ENCODE measurements around the gene CYTIP.

CYTIP gene

DNA sequence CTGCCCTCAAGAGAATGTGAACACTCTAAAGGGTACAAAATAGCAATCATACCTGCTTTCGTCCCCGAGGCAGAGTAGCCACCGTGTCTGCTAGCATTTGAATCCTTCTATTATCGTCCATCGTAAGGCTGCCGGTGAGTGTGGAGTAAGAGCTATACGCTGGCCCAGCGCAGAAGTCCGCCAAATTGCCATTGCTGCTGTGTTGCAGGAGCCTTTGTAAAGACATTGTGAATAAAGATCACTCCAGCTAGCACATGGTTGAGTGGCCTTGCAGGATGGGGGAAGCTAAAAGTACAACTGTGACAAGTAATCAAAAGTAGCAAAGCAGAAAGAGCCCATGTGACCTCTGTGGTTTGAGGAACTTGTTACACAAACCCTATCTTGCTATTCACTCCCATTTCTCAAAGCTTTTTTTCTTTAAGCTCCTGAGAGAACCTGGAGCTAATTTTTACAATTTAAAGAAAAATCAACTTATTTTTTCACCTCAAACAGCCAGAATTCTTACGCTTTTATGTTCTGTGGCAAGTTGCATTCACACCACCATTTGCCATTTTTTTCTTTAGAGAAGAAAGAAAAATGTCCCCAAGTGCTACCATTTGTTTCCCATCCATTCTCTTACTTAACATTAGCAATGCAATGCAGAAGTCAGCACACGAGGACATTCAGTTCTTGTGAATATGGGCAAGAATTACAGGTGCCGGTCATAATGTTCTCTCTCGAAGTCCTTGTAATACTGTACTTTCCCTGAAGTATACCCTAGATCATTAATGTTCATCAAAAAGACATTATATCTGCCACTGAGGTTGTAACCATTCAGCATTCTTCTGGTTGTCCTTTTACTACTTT lies at the start of gene CYTIP:
CYTIP (minus strand) TSS at position 295 of the 846 bp plus-strand sequence; CDS start at position 226, 69 bp downstream.
- FAIRE-seq = no peak

DNA sequence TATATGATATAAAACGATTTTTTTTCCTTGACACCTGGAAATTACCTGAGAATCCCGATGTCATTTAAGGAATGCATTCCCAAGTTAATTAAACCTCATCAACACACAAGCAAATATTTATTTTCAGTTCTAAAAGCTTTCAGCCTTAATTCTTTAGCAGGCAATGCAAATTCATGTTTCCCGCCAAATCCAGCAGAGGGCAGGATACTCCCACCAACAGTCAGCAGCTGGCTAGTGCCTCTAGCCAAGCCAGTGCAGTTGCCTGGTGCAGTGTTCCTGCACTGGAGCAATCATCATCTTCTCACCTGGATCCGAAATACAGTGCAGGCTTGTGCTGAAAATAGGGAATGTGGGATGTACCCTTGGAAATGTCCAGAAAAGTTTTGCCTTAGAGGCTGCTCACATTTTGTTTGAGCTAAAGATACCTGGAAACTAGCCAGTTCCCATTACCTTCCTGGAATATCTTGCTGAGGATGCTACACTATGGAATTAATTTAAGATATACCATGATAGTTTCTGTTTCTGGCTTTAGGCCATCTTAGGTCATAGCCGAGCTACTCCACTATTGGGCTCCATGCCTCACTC lies 48.4 kb upstream of the CYTIP start:
- no peak for FAIRE-seq

DNA sequence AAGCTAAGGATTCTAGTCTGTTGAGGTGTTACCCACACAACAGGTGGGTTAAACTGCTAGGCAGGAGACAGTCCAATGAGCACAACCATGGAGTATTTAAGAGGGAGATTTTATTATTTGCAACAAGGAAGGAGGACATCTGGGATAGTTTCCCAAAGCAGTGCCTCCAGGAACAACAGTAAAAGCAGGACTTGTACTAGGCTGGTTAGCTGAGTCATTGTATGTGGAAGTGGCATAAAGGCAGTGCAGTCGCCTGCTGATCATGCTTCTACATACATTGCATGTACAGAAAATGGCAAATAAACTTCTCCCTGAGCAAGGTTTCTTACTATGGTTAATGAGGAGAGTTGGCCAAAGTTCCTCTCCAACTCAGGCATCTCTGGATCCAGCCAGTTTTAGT lies 46.1 kb upstream of the CYTIP start:
- FAIRE-seq = no peak

DNA sequence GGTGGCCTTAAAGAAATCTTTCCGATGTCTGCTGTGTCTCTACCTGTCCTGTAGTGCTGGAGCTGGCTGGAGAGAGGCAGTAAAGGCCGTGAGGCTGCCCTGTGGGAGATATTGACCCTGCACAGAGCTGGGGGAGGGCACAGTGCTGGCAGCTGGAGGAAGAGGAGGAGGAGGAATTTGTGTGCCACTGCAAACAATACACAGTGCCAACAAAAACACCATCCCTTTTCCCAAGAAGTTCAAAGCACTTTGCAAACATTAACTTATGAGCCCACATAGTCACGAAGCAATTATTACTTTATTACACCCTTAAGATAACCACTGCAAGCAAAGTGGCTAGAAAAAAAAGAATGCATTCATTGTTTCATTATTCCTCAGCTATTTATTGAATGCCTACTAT lies 45.0 kb upstream of the CYTIP start:
- no peak for FAIRE-seq

DNA sequence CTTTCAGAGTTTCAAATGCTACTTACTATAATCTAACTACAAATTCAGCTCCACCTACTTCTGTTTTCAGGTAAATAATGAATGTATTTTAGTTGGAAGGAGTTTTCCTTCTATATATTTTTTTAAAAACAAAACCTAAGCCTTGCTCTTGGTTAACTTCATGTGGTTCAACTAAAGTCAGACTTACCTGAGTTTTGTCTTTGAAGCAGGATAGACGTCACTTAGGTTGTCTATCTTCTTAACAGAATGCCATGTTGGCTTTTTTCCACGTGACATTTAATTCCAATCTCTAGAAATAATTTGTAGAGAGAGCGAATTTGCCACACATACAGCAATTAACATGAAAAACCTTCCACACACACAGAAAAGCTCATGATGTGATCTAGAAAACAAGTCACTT lies 43.9 kb upstream of the CYTIP start:
- no peak for FAIRE-seq

DNA sequence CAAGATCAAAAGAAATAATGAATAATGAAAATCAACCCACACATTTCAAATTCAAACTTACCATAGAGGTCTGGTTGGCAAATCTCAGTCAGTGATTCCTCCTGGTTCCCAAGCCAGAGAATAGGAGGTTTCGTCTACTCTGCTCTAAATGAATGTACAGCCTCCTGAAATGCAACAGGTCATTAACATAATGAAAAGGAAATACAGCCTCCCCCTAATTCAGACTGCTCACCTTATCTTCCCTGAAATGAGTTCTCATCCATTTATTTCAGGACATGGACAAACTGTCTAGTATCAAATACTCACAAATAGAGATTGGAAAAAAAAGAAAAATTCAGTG lies 43.4 kb upstream of the CYTIP start:
- FAIRE-seq = no peak

DNA sequence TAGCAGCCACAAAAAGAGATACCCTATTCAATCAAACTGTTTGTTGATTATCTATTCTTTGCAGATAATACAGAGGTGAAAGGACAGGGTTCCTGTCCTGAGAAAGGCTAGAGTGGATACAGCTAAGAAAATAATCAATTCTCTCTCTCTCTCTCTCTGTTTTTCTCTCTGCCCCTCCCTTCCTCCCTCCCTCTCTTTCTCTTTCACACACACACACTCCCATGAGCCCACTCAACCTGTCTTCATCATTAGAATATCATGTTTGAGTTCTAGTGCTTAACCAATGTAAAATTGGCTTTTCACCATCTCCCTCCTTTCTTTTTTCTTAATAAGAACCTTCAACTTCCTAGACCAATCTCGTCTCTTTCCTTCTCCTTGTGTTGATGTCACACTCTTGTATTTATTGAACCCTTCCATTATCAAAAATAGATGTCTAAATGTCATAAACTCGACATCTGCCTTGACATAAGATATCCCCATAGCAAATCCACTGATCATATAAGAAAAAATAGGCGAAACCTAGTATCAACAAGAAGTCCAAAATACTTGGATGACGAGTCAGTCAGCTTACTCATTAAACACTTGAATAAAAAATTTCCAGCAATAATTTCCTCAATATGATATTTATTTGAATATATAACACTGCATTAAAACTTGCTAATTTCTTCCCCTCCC lies 42.8 kb upstream of the CYTIP start:
- FAIRE-seq = no peak

DNA sequence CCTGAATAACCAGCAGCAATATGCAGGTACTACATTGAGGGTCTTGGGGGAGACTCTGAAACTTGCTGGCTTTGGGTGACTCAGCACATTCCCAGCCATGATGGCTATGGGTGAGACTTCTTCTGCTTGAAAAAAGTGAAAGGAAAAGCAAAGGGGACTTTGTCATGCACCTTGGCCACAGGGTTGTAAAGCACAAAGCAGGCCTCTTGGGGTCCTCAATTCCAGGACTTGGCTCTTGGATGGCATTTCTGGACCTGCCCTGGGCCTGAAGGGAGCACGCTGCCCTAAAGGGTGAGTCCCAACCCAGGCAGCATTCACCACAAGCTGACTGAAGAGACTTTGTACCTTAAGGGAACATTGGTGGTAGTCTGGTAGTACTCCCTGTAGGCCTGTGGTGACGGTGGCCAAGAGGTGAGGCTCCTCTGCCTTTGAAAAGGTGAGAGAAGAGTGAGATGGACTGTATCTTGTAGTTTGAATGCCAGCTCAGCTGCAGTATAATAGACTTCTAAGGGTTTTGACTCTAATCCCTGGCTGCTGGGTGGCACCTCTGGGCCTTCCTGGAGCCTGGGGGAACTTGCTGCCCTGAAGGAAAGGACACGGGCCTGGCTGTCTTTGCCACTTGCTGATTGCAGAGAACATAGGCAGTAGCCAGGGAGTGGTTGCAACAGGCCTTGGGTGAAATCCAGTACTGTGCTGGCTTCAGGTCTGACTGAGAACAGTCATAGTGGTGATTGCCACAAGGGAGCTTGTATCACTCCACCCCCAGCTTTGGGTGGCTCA lies 36.5 kb upstream of the CYTIP start:
- no peak for FAIRE-seq

DNA sequence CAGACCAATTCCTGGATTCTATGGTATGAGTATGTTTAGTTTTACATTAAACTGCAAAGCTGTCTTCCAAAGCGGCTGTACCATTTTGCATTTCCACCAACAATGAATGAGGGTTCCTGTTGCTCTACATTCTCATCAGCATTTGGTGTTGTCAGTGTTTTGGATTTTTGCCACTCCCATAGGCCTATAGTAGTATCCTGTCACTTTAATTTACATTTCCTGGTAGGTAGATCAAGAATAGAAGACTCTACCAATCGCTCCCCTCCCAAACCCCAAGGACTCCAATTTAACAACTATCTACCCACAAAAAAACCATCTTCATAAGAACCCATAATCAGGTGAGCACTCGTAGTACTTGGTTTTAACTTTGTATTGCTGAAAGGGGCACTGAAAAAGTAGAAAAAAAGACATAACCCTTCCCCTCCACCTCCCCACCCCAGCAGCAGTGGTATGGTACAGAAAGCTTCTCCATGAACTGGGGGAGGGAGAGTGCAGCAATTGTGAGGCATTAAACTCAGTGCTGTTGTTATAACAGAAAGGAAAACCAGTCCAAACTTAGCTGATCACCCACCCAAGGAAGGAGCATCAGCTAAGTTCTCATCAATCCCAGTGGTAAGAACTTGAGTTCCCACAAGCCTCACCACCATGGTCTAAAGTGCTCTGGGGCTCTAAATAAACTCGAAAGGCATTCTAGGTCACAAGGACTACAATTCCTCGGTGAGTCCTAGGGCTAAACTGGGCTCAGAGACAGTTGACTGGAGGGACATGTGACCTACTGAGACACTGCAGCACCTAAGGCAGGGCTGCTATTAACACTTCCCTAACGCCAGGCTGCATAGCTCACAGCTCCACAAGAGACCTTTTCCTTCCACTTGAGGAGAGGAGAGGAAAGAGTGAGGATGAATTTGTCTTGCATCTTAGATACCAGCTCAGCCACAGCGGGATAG lies 35.5 kb upstream of the CYTIP start:
- no peak for FAIRE-seq

DNA sequence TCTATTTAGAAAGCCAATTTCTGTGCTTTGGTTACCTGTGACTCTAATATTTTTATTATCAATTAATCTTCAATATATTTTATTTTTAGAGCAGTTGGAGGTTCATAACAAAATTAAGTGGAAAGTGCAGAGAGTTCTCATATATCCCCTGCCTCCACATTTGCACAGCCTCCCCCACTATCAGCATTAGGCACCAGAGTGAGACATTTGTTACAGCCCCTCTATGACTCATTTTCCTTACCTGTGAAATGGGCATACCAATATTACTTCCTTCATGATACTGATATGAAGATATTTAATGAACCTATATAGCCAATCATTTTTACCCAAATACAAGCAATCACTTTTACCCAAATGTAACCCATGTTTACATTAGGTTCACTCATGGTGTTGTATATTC lies 34.0 kb upstream of the CYTIP start:
- FAIRE-seq = no peak

DNA sequence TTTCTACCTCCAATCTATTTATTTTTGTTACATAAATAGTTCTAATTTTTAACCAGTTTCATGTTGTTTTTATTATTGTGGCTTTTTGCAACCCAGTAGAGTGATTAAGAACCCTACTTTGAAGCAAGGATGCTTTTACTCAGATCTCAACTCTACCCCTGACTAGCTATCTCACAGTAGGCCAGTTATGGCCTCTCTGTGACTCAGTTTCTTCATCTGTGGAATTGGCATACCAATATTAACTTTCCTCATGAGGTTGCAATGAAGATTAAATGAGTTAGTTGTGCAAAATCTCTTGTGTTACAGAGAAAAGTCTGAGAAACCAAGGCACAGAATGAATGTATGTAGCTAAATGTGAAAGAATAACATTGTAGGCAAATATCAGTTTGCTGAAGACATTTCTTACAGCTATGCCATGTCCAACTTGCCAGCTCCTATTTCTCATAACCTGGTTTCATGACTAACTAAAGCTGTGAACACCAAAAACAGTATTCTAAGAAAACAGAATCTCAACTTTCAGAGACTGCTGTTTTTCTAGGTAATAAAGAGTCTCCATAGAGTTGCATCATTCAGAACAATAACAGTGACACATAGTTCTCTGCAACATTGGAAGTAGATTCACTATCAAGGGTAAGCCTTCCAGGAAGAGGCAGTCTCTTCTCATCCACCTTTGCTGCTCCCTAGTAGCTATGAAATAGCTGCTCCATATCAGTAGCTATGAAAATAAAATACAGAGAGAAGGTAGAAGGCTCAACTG lies 33.2 kb upstream of the CYTIP start:
- FAIRE-seq = no peak

DNA sequence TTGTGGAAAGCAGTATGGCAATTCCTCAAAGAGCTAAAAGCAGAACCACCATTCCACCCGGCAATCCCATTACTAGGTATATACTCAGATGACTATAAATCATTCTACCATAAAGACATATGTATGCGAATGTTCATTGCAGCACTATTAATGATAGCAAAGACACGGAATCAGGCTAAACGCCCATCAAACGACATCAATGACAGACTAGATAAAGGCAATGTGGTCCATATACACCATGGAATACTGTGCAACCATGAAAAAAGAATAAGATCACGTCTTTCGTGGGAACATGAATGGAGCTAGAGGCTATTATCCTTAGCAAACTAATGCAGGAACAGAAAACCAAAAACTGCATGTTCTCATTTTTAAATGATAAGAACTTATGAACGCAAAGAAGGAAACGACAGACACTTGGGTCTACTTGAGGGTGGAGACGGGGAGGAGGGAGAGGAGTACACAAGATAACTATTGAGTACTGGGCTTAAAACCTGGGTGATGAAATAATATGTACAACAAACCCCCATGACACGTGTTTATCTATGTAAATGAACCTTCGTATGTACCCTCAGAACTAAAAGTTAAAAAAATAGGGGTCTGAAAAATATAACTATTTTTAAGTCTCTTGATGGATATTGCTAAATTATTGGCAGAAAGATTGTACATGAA lies 32.0 kb upstream of the CYTIP start:
- FAIRE-seq = no peak

DNA sequence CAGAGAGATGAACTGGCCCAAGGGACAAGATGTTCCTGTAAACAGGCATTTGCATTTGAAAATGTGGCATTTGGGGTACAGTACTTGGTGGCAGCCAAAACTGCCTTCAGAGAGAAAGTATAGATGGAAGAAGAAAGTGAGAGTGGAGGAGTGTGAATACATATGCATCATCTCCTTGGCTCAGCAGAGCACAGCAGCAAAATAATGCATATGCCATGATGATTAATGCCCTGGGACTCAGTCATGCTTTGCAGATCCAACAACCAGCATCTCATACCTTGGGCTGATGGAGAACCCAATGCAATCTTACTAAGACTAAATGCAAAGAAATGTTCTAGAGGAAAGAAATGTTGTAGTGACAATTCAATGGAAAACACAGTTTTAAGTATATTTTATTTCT lies 29.7 kb upstream of the CYTIP start:
- no peak for FAIRE-seq

DNA sequence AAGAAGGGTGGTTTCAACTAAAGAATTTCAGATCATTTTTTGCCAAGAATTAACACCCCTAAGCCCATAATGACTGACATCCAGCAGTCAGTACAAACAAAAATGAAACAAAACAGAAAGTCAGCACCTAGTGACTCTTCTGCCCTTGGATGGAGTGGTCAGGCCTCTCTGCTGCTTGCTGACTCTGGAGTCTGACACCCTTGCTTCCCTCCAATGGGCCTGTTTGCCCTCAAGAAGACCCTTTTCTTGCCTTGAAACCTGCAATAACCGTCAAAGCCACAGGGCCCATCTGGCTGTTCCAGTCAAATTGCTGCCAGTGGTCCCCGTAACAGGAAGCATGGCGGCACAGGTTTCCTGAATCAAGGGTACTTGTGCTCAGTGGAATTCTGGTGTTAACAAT lies 27.2 kb upstream of the CYTIP start:
- FAIRE-seq = no peak

DNA sequence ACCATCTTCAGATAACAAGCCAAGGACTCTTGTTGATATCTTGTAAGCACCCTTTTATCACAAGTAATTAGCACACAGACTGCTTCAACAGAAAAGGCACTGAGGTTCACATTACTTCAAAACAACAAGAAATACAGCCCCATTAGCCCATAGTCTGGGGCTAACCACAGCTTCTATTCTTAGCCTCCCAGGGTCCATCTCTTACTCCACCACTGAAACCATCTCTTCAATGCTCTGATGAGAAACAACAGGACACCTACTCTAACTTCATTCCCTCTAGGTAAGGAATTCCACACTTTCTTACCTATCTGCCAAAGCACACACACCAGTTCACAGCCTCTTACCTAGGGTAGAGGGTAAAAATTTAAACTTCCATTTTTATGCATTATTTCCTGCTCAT lies 26.4 kb upstream of the CYTIP start:
- no peak for FAIRE-seq

DNA sequence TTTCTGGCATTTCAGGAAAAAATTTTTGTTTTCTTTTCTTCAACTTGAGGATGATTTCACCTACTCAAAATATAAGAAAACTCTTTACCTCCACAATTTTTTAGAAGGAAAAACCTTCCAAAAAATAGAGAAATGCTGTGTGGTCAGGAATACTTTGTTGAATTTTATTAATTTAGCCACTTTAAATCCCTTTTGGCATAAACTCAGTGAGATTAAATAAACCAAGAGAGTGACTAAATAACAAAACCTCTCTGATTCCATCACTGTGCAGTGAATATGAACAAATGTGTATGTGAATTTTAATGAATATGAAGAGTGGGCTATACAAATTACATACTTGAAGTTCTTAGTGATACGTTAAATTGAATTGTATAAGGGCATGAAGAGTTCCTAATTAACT lies 25.8 kb upstream of the CYTIP start:
- no peak for FAIRE-seq

DNA sequence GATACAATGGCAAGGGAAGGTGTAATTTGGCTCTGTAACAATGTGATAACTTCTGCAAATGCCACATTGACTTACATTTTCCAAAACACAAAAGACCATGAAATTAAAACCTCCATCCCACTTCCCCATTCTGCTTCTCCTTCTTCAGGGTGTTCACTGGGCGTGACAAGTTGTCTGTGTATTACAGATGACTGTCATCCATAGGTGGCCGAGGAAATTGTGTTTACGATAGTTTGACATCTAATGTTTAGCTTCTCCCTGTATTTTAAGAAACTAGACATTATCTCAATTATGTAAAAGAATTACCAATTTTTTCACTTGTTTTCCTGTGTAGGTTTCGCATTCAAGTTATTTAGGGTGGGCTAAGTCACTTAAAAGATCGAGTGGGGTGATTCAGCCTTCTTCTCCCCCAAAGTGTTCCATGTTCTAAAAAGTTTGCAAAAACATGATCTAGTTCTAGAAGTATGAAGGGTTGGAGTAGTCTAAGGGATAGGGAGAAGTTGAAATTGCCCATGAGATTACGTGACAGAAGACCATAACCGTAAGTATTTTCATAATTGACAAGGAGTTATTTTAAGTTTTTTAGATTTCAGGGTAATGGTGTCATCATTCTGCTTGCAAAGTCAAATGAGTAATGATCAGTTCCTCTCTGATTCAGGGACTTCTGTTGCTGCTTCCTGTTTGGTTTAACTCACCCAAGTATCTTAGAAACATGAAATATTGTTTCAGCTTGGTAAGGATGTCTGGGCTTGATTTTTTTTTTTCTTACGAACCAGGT lies 25.2 kb upstream of the CYTIP start:
- no peak for FAIRE-seq

DNA sequence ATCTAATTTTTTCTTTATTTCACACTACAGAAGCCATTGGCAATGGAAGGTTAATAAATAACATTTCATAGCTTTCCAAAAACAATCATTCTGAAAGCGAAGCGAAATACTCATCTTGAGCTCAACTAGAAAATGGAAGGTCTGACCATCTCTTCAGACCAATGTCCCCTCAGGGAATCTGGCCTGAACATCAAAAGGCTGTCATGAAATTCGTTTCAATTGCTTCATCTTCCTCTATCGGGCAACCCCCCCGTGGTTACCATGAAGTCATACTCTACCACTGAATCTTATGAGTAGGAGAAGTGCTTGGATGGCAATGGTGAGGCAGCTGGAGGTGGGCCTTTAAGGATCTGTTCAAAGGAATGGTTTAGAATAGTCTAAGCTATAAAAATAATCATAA lies 22.9 kb upstream of the CYTIP start:
- no peak for FAIRE-seq

DNA sequence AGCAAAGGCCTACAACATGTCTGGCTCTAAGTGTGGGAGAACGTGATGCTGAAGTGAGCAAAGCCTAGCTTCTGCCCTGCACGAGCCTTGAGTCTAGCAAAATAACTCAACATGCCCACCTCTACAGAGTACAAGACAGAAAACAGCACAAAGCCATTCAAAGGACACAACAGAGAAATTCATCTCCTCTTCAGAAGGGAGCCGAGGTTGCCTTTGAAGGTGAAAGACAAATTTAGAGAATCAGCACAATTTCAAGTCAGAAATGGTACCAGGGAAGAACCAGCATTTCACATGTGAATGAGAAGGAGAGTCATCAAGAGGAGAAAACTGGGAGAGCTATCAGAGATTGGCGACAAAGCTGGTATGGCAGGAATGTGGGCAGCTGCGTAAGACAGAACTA lies 21.7 kb upstream of the CYTIP start:
- no peak for FAIRE-seq

DNA sequence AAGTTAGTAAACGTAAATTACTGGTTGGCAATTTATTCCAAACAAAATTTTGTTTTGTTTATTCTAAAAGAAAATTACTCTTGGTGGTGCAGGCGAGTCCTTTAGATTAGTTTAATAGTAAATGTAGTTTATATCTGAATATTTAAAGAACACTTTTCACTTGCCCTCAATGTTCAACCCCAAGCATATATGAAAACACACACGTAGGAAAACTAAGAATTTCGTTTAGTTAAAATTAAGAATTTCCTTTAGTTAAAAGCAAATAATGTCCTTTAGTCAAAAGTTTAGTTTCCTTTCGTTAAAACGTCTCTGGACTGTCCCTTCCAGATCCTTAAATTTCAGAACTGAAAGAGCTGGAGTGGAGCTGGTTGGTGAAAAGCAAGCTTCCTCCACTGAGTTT lies 19.1 kb upstream of the CYTIP start:
- FAIRE-seq = no peak
